ENCODE data around the gene ZDHHC17. TPM values are rescaled to one million over a fixed set of nuclear protein-coding genes. Genes with fewer than 3 reads are reported as not detected.

ZDHHC17 gene
- total and polyA plus RNA-seq, 2 experiments from 2014 or later = 14.0 to 30.4 TPM

DNA sequence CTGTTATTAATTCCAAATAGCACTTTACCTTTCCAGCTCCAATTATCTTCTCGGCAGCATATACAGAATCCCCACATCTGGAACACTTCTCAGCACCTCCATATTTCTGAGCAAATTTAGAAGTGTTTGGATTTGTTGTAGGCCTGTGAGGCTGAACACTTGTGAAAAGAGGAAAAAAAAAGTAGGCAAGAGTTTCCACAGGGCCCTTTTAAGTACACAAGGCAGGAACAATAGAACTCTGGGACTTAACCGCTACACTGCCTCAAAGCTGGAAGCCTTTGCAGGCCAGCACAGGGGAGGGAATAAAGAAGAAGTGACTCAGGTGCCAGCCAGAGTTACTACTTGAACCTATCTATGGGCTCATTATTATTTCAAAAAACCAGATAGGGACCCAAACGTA is 96.3 kb downstream of the ZDHHC17 start:
- no peaks in the 10 kb centered on the region for H3K27me3 ChIP-seq (replicated peaks; ENCODE audit: insufficient read depth)
- H3K36me3 ChIP-seq (ENCODE audit: low read depth) = peaks cover 5% of the 10 kb centered on the region
- no peak overlapping the region for H2AFZ ChIP-seq
- no peak overlapping the region for H3K27ac ChIP-seq
- TF ChIP-seq EZH2phosphoT487 (IDR thresholded peaks at IDR 0.05; ENCODE audit: insufficient read depth, low read depth) (no peak), EZH2 (IDR thresholded peaks at IDR 0.05; ENCODE audit: insufficient read depth, poor library complexity, severe bottlenecking) (no peak)
- 96 to 97% methylated on average over 3 of the region's 3 CpGs for WGBS, 2 experiments (ENCODE audit: low coverage in 1 of 2, low lambda C conversion rate in 2 of 2, missing lambda C conversion rate in 2 of 2)
- H3K9me2 ChIP-seq (ENCODE audit: insufficient read depth) = no peaks in the 10 kb centered on the region
- H4K20me1 ChIP-seq (ENCODE audit: insufficient read depth) = no peaks in the 10 kb centered on the region
- no peaks in the 10 kb centered on the region for H3K9me3 ChIP-seq (ENCODE audit: low read depth)
- in situ Hi-C loops (cut with MboI) = no loop called here
- no peak overlapping the region for H3K4me2 ChIP-seq (ENCODE audit: unreplicated experiment)
- H3K4me1 ChIP-seq (ENCODE audit: insufficient read depth) = peaks cover 29% of the 10 kb centered on the region
- no peak for DNase-seq
- H3K4me3 ChIP-seq = no peak overlapping the region
- no peak overlapping the region for H3K9ac ChIP-seq
- peaks cover 47% of the 10 kb centered on the region for H3F3A ChIP-seq (ENCODE audit: insufficient read depth)
- H3K79me2 ChIP-seq (ENCODE audit: insufficient read depth) = no peaks in the 10 kb centered on the region

DNA sequence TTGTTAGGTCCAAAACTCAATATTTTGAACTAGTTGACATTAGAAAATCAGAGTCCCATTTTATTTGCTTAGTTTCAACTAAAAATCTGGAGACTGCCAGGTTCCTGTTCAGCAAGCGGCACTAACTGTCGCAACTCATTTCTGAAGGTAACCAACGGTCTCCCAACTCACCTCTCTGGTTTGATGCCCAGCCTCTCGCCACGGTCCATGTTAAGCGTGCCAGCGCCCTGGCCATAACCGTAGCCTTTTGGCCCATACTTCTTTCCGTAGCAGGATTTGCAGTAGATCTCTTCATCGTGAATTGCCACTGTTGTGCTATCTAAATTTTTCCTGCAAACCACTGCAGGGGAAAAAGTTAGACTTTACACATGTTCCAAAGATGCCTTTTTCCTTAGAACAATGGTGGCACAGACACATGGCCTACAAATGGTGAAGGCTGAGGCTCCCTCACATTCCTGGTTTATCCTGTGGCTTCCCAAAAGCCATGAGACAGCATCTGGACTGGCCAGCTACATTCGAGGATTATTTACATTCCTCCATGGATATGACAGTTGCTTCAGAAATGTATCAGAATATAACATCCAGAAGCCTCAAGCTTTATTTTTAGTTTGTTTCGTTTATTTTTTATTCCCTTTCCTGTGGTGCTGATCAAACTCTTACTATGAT is 99.2 kb downstream of the ZDHHC17 start:
- DNase-seq = peak; percentile 87
- Histone ChIP-seq H3F3A (ENCODE audit: insufficient read depth) (peaks cover 50% of the 10 kb centered on the region), H3K27ac (peak overlapping the region; percentile 87), H4K20me1 (ENCODE audit: insufficient read depth) (no peaks in the 10 kb centered on the region), H3K4me1 (ENCODE audit: insufficient read depth) (peaks cover 31% of the 10 kb centered on the region), H3K4me3 (peak overlapping the region; percentile 60), H3K79me2 (ENCODE audit: insufficient read depth) (no peaks in the 10 kb centered on the region), H3K9ac (peak overlapping the region; percentile 61), H3K36me3 (ENCODE audit: low read depth) (no peaks in the 10 kb centered on the region), H3K9me2 (ENCODE audit: insufficient read depth) (no peaks in the 10 kb centered on the region), H3K9me3 (ENCODE audit: low read depth) (no peaks in the 10 kb centered on the region), H3K4me2 (ENCODE audit: unreplicated experiment) (peak overlapping the region; percentile 76), H3K27me3 (replicated peaks; ENCODE audit: insufficient read depth) (no peaks in the 10 kb centered on the region), H2AFZ (no peak overlapping the region)
- in situ Hi-C loops (cut with MboI) = no loop called here
- TF ChIP-seq EZH2phosphoT487 (IDR thresholded peaks at IDR 0.05; ENCODE audit: insufficient read depth, low read depth) = no peak
- 77 to 78% methylated on average over 12 of the region's 12 CpGs for WGBS, 2 experiments (ENCODE audit: low coverage in 1 of 2, low lambda C conversion rate in 2 of 2, missing lambda C conversion rate in 2 of 2)

DNA sequence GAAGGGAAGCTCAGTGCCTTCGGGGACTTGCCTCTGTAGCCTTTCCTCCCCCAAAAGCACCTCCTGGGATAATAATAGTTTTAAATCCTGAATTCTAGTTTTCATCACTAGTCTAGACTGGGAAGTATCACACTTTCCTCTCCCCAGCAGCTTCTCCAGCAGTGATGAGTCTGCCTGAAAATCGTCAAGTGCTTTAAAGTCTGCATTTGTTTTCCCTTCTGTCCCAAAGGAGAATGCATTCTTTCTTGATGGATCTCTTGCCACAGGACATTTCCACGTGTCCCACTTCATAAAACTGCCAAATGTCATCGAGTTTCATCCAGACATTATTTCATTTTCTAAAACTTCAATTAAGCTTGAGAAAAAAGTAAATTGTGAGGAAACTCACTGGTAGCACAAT is 99.9 kb downstream of the ZDHHC17 start:
- Histone ChIP-seq H3K4me2 (ENCODE audit: unreplicated experiment) (peak overlapping the region; percentile 76), H3F3A (ENCODE audit: insufficient read depth) (peaks cover 50% of the 10 kb centered on the region), H3K27me3 (replicated peaks; ENCODE audit: insufficient read depth) (no peaks in the 10 kb centered on the region), H3K27ac (peak overlapping the region; percentile 87), H3K9me2 (ENCODE audit: insufficient read depth) (no peaks in the 10 kb centered on the region), H2AFZ (no peak overlapping the region), H3K36me3 (ENCODE audit: low read depth) (no peaks in the 10 kb centered on the region), H3K4me1 (ENCODE audit: insufficient read depth) (peaks cover 31% of the 10 kb centered on the region), H3K9me3 (ENCODE audit: low read depth) (no peaks in the 10 kb centered on the region), H4K20me1 (ENCODE audit: insufficient read depth) (no peaks in the 10 kb centered on the region), H3K4me3 (peak overlapping the region; percentile 60), H3K79me2 (ENCODE audit: insufficient read depth) (no peaks in the 10 kb centered on the region), H3K9ac (peak overlapping the region; percentile 61)
- DNase-seq = peak; percentile 80
- TF ChIP-seq EZH2phosphoT487 (IDR thresholded peaks at IDR 0.05; ENCODE audit: insufficient read depth, low read depth) (peak; percentile 83; the same call in 1 of the 2 replicates), EZH2 (IDR thresholded peaks at IDR 0.05; ENCODE audit: insufficient read depth, poor library complexity, severe bottlenecking) (no peak)
- in situ Hi-C loops (cut with MboI) = no loop called here
- WGBS, 2 experiments (ENCODE audit: low coverage in 1 of 2, low lambda C conversion rate in 2 of 2, missing lambda C conversion rate in 2 of 2) = 1 to 2% methylated on average over 4 of the region's 4 CpGs

DNA sequence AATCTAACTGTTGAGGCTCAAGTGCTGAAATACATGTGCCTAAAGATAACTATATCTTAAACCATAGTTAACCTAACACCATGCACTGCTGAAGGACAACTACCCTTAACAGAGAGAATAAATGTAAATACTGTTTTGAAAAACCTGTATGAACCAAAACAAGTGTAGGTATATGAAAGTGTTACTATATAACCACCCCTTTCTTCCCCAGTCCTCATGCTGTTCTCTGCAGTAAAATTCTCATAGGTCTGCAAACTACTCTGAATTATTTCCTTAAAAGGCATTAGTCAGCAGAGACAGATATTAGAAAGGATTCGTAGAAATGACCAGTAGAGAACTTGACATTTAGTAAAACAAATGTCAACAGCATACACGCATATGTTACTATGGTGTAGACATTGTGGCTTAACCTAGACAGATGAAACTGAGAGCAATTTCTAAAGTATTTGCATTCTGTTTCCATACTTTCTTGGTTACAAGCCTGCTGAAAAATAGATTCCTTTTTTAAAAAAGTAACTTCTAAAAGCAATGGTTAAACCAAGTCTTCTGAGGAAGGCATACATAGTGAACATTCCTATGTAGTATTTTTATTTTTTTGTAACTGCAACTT is 101.0 kb downstream of the ZDHHC17 start:
- in situ Hi-C loops (cut with MboI) = no loop called here
- Histone ChIP-seq H3K4me3 (no peak overlapping the region), H3K4me1 (ENCODE audit: insufficient read depth) (peaks cover 31% of the 10 kb centered on the region), H4K20me1 (ENCODE audit: insufficient read depth) (no peaks in the 10 kb centered on the region), H3K9ac (no peak overlapping the region), H3K9me2 (ENCODE audit: insufficient read depth) (no peaks in the 10 kb centered on the region), H3K36me3 (ENCODE audit: low read depth) (no peaks in the 10 kb centered on the region), H3K4me2 (ENCODE audit: unreplicated experiment) (peak overlapping the region; percentile 76), H3K79me2 (ENCODE audit: insufficient read depth) (no peaks in the 10 kb centered on the region), H3K27me3 (replicated peaks; ENCODE audit: insufficient read depth) (no peaks in the 10 kb centered on the region), H3K27ac (peak overlapping the region; percentile 87; the same call in 1 of the 2 replicates), H3K9me3 (ENCODE audit: low read depth) (no peaks in the 10 kb centered on the region), H2AFZ (no peak overlapping the region), H3F3A (ENCODE audit: insufficient read depth) (peaks cover 43% of the 10 kb centered on the region)
- WGBS, 2 experiments (ENCODE audit: low coverage in 1 of 2, low lambda C conversion rate in 2 of 2, missing lambda C conversion rate in 2 of 2) = 89 to 94% methylated on average over 2 of the region's 2 CpGs
- no peak for TF ChIP-seq EZH2 (IDR thresholded peaks at IDR 0.05; ENCODE audit: insufficient read depth, poor library complexity, severe bottlenecking)
- no peak for TF ChIP-seq EZH2phosphoT487 (IDR thresholded peaks at IDR 0.05; ENCODE audit: insufficient read depth, low read depth)
- DNase-seq = no peak
